Stimulated activated CD8-positive, alpha-beta memory T cell treated with anti-CD3 and anti-CD28 coated beads, Interleukin-7, amount 100 ng/mL, for 24 hours (primary cell): ENCODE data around the gene OR6N1.

Experiments
- DNase-seq: peaks from one replicate; pipeline ENCODE4 v3.0.0-alpha.2; 2020; ENCODE audit warnings: low read depth

OR6N1 gene

GRCh38 chr1:158771950-158772866, at the start of gene OR6N1:
Gene OR6N1 (minus strand): TSS chr1:158772195. CDS start chr1:158766682, 5,513 bp downstream.
- DNase-seq: no peak

- no peak for DNase-seq
Measured at GRCh38 chr1:158821723-158822122, 49.7 kb upstream of the OR6N1 start.

- DNase-seq: no peak
Measured at GRCh38 chr1:158819461-158820443, 47.8 kb upstream of the OR6N1 start.

- DNase-seq: no peak
Measured at GRCh38 chr1:158818975-158819431, 47.0 kb upstream of the OR6N1 start.

- DNase-seq: no peak
Measured at GRCh38 chr1:158818560-158818959, 46.6 kb upstream of the OR6N1 start.

GRCh38 chr1:158814970-158815369, 43.0 kb upstream of the OR6N1 start:
- no peak for DNase-seq

- no peak for DNase-seq
Measured at GRCh38 chr1:158813164-158813563, 41.2 kb upstream of the OR6N1 start.

- no peak for DNase-seq
Measured at GRCh38 chr1:158812336-158812735, 40.3 kb upstream of the OR6N1 start.

GRCh38 chr1:158810311-158810710, 38.3 kb upstream of the OR6N1 start:
- no peak for DNase-seq

GRCh38 chr1:158809862-158810261, 37.9 kb upstream of the OR6N1 start:
- DNase-seq: no peak

- DNase-seq: no peak
Measured at GRCh38 chr1:158809256-158809655, 37.3 kb upstream of the OR6N1 start.

- no peak for DNase-seq
Measured at GRCh38 chr1:158806916-158807536, 35.0 kb upstream of the OR6N1 start.

- no peak for DNase-seq
Measured at GRCh38 chr1:158803678-158804077, 31.7 kb upstream of the OR6N1 start.

- no peak for DNase-seq
Measured at GRCh38 chr1:158801396-158801795, 29.4 kb upstream of the OR6N1 start.

GRCh38 chr1:158800526-158800925, 28.5 kb upstream of the OR6N1 start:
- no peak for DNase-seq

- DNase-seq: no peak
Measured at GRCh38 chr1:158799689-158800088, 27.7 kb upstream of the OR6N1 start.

- DNase-seq: no peak
Measured at GRCh38 chr1:158798531-158798930, 26.5 kb upstream of the OR6N1 start.

GRCh38 chr1:158794247-158794646, 22.3 kb upstream of the OR6N1 start:
- no peak for DNase-seq

- peak; percentile 11 for DNase-seq
Measured at GRCh38 chr1:158793604-158794003, 21.6 kb upstream of the OR6N1 start.

GRCh38 chr1:158781104-158781503, 9.1 kb upstream of the OR6N1 start, which contains the start of gene OR6N2:
Gene OR6N2 (minus strand): TSS chr1:158781204. CDS start chr1:158777635, 3,569 bp downstream.
- no peak for DNase-seq

GRCh38 chr1:158754420-158754819, 17.6 kb downstream of the OR6N1 start, which contains the start of gene OR6K6:
Gene OR6K6 (plus strand): TSS chr1:158754720. CDS start chr1:158754888, 168 bp downstream.
- DNase-seq: no peak
